ENCODE results near the gene KANSL1. TPM values are rescaled to one million over a fixed set of nuclear protein-coding genes. Genes with fewer than 3 reads are reported as not detected.
"Not testable (repeated sequence)": the region's sequence is repeated elsewhere in the genome, so short reads cannot be mapped to it uniquely, and the experiment has no call there.

Gene KANSL1
- total RNA-seq, 1 experiment from 2014 or later = 22.7 TPM

- no peak for DNase-seq (ENCODE audit: low read depth)
Measured at GRCh38 chr17:46115699-46116098, 77.5 kb downstream of the KANSL1 start.

DNA sequence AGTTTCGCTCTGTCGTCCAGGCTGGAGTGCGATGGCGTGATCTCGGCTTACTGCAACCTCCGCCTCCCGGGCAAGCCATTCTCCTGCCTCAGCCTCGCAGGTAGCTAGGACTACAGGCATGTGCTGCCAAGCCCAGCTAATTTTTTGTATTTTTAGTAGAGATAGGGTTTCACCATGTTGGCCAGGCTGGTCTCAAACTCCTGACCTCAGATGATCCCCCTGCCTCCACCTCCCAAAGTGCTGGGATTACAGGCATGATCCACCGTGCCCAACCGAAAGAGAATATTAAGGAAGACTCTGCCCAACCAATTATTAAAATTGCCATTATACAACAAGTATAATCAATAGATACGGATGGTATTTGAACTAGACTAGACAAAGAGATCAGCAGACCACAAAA lies 82.0 kb downstream of the KANSL1 start:
- not testable (repeated sequence) for DNase-seq (ENCODE audit: low read depth)

GRCh38 chr17:46110219-46110618 lies 83.0 kb downstream of the KANSL1 start:
- no peak for DNase-seq (ENCODE audit: low read depth)

- DNase-seq (ENCODE audit: low read depth) = no peak
Measured at GRCh38 chr17:46109603-46110189, 83.5 kb downstream of the KANSL1 start.

DNA sequence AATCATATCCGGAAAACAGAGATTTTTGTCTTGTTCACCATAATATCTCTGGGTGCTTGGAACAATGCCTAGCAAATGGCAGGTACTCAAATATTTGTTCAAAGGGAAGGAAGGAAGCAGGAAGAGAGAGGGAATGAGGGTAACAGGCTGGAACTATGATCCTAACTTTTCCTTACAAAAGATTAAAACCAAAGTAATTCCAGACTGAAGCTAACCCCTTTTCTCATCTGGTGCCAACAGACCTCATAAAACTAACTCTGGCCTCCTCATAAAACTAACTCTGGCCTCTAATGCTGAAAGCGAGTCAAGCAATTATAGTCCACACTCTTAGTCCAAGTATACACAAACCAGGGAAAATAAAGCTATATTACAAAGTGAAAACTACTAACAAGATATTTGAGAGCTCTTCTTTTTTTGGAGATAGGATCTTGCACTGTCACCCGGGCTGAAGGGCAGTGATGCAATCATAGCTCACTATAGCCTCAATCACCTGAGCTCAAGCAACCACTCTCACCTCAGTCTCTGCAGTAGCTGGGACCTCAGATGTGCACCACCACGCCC lies 84.6 kb downstream of the KANSL1 start:
- DNase-seq (ENCODE audit: low read depth) = no peak

GRCh38 chr17:46108120-46108519 lies 85.1 kb downstream of the KANSL1 start:
- DNase-seq (ENCODE audit: low read depth) = no peak

DNA sequence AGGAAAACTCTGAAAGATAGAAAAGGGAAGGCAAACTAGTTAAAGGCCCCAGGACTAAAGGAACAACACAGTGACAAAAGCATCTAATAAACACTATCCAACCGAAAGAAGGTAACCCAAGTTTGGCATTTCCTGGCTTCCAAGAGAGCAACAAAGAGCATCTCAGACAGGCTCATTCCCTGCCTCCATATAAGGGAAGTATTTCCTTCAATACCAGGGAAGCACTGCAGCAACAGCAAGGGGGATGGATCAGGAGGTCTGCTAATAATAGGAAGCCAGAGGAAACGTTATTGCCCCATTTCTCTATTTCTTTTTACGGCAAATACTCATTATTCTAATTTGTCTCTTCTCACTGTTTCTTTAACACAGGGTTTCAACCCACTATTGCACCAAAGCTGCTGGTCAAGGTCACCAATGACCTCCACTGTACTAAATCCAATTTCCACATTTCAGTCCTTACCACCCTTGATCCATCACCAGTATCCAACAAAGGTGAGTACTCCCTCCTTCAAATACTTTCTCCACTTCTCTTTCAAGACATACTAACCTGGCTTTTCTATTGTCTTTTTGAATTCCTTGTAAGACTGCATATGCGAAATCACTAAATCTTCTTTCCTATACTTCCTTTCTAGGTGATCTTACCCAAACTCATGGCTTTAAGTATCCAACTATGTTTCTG lies 86.1 kb downstream of the KANSL1 start:
- no peak for DNase-seq (ENCODE audit: low read depth)

DNA sequence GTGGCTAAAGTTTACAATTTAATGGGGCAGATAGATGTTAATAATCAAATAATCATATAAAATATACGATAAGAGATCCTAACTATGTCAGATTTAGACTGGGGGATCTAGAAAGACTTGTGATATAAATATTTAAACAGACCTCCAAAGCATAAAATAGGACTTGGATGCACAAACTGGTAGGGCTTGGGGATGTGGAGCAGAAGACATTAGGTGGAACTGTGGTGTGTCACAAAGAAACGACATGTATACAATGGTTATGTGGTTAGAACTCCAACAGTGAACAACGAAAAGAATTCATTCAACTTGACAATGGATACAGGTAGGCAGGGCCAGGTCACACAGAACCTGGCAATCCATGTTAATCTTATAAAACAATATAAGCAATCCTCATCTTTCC lies 90.4 kb downstream of the KANSL1 start:
- DNase-seq (ENCODE audit: low read depth) = not testable (repeated sequence)

GRCh38 chr17:46101785-46102617 lies 91.2 kb downstream of the KANSL1 start:
- DNase-seq (ENCODE audit: low read depth) = not testable (repeated sequence)

- no peak for DNase-seq (ENCODE audit: low read depth)
Measured at GRCh38 chr17:46100590-46100989, 92.6 kb downstream of the KANSL1 start.

- DNase-seq (ENCODE audit: low read depth) = no peak
Measured at GRCh38 chr17:46099865-46100264, 93.4 kb downstream of the KANSL1 start.

- no peak for DNase-seq (ENCODE audit: low read depth)
Measured at GRCh38 chr17:46097497-46097896, 95.7 kb downstream of the KANSL1 start.

DNA sequence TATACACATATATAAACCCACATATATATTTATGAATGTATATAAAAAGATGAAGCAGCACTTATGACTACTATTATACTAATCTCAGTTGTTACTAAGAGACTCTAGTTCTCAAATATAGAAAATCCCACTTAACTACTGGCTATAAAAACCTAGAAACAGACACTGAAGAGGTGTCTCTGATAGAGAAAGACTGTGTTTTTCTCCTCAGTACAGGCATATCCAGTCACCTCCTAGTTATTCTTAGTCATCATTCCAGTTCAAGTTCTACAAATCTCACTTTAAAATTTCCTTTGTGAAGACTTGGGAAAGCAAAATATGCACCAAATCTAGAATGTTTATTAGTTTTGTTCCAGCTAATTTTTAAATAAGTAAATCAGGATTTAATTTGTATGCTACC lies 100.2 kb downstream of the KANSL1 start:
- no peak for DNase-seq (ENCODE audit: low read depth)

GRCh38 chr17:46090871-46091270 lies 102.4 kb downstream of the KANSL1 start:
- DNase-seq (ENCODE audit: low read depth) = no peak

GRCh38 chr17:46089389-46089965 lies 103.8 kb downstream of the KANSL1 start:
- no peak for DNase-seq (ENCODE audit: low read depth)

- no peak for DNase-seq (ENCODE audit: low read depth)
Measured at GRCh38 chr17:46088595-46088994, 104.6 kb downstream of the KANSL1 start.

GRCh38 chr17:46087871-46088270 lies 105.4 kb downstream of the KANSL1 start:
- not testable (repeated sequence) for DNase-seq (ENCODE audit: low read depth)

GRCh38 chr17:46086821-46087220 lies 106.4 kb downstream of the KANSL1 start:
- no peak for DNase-seq (ENCODE audit: low read depth)

- DNase-seq (ENCODE audit: low read depth) = no peak
Measured at GRCh38 chr17:46085522-46085921, 107.7 kb downstream of the KANSL1 start.

DNA sequence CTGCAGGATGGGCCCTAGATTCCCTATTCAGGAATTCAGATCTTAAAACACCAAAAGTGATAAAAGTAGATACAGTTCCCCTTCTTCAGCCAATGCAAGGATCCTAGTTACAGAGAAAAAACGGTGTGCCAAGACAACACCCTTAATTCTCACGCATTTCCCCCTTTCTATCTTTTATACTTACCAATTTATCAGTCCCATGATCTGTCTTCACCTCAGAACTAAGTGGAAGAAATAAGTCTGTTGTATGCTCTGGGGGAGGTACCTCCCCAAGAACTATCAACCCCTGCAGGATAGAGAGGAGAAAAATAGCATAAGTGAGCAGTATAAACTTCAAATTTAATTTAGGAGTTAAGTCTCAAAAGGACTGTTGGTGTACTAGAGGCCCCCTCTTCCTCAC lies 111.0 kb downstream of the KANSL1 start:
- no peak for DNase-seq (ENCODE audit: low read depth)

- no peak for DNase-seq (ENCODE audit: low read depth)
Measured at GRCh38 chr17:46081018-46081320, 112.3 kb downstream of the KANSL1 start.
